ENCODE results near the gene DNAH11. TPM values are rescaled to one million over a fixed set of nuclear protein-coding genes. Genes with fewer than 3 reads are reported as not detected.

The DNAH11 gene
- total and polyA plus RNA-seq, 2 of the 4 experiments (the other 2 are of a cell fraction) = not detected

DNA sequence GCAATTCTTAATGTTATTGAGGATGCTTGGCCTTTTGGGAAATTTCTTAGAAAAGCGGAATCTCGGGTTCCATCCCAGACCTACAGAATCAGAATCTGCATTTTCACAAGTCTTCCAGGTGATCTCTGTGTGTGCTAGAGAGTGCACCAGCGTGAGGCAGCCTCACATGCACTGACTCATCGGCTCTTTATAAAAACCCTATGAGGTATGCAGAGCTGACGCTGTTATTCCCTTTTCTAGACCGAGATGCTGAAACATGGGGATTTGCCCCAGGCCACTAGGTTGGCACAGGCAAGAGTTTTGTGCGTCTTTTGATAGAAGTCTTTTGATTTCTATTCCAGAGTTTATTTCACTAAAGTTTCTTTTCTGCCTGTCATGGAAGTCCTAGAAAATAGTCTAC is 341.7 kb downstream of the DNAH11 start:
- Histone ChIP-seq H4K20me1 (ENCODE audit: insufficient read depth, low read length) (no peaks in the 10 kb centered on the region), H3K23ac (ENCODE audit: low read depth, low read length) (no peak overlapping the region), H3K9ac (ENCODE audit: low read depth, low read length) (no peak overlapping the region), H3K14ac (replicated peaks; ENCODE audit: low read depth, low read length) (no peak overlapping the region), H3K18ac (ENCODE audit: low read depth, low read length) (no peak overlapping the region), H3K56ac (ENCODE audit: extremely low read depth, insufficient read depth, low read length) (no peak overlapping the region), H2BK5ac (ENCODE audit: low read depth, low read length, poor library complexity, severe bottlenecking) (no peak overlapping the region), H4K5ac (ENCODE audit: low read depth, low read length) (no peak overlapping the region), H4K8ac (ENCODE audit: low read depth in 2 of 2, low read length in 2 of 2) (no peak overlapping the region), H3K36me3 (ENCODE audit: control insufficient read depth, insufficient read depth, low read length) (no peaks in the 10 kb centered on the region), H3K79me1 (ENCODE audit: low read depth in 1 of 2, low read length in 2 of 2) (no peaks in the 10 kb centered on the region), H2AK9ac (replicated peaks; ENCODE audit: low read depth, low read length, poor library complexity) (no peak overlapping the region), H2AFZ (replicated peaks; ENCODE audit: low read length, poor library complexity) (no peak overlapping the region), H2BK20ac (ENCODE audit: low read depth, low read length) (no peak overlapping the region), H3K27me3 (ENCODE audit: control insufficient read depth, insufficient read depth, low read length) (no peaks in the 10 kb centered on the region), H4K91ac (ENCODE audit: insufficient read depth, low read depth, low read length) (no peak overlapping the region), H2BK120ac (ENCODE audit: low read depth, low read length) (no peak overlapping the region), H2AK5ac (ENCODE audit: low read depth, low read length) (no peak overlapping the region), H3K4me3 (ENCODE audit: insufficient read depth, low read depth, low read length) (no peak overlapping the region), H3K4ac (ENCODE audit: low read depth, low read length) (no peak overlapping the region), H3K4me2 (ENCODE audit: low read depth, low read length) (no peak overlapping the region), H3K9me3 (ENCODE audit: control insufficient read depth, insufficient read depth, low read length) (no peaks in the 10 kb centered on the region), H2BK15ac (ENCODE audit: low read depth, low read length) (no peak overlapping the region), H3K9me1 (ENCODE audit: insufficient read depth, low read length) (no peaks in the 10 kb centered on the region), H3K4me1 (ENCODE audit: control insufficient read depth, insufficient read depth, low read length) (no peaks in the 10 kb centered on the region), H3K27ac (ENCODE audit: insufficient read depth, low read length) (no peak overlapping the region)
- POLR2A ChIA-PET (ENCODE audit: unreplicated experiment) = no interaction called here
- no peak for TF ChIP-seq RAD21 (IDR thresholded peaks at IDR 0.05; ENCODE audit: low read length)
- 40% methylated on average over 1 of the region's 7 CpGs; no CpG with 5 or more reads in 1 of the 2 experiments for WGBS, 2 experiments (ENCODE audit: extremely low coverage in 2 of 2, insufficient read length in 1 of 2)
- CTCF ChIA-PET = no interaction called here
- ATAC-seq (ENCODE audit: low read depth) (no peak), DNase-seq (no peak)
- BruUV-seq (replicated peaks) = no TSS peak
- intact Hi-C loops (cut with micrococcal nuclease) = no loop called here
- in situ Hi-C loops (cut with MboI; ENCODE audit: low sequenced_read_pairs) = no loop called here
- dilution Hi-C loops (cut with HindIII; ENCODE audit: low sequenced_read_pairs, unreplicated experiment) = no loop called here

All from IMR-90 (cell line).